ENCODE results near the gene CHRNE. TPM values are rescaled to one million over a fixed set of nuclear protein-coding genes. Genes with fewer than 3 reads are reported as not detected.

The CHRNE gene
- total and polyA plus RNA-seq, 2 of the 13 experiments (the other 11 are each of a cell fraction or from before 2014, with no cell fraction given): 0.53 to 0.59 TPM

DNA sequence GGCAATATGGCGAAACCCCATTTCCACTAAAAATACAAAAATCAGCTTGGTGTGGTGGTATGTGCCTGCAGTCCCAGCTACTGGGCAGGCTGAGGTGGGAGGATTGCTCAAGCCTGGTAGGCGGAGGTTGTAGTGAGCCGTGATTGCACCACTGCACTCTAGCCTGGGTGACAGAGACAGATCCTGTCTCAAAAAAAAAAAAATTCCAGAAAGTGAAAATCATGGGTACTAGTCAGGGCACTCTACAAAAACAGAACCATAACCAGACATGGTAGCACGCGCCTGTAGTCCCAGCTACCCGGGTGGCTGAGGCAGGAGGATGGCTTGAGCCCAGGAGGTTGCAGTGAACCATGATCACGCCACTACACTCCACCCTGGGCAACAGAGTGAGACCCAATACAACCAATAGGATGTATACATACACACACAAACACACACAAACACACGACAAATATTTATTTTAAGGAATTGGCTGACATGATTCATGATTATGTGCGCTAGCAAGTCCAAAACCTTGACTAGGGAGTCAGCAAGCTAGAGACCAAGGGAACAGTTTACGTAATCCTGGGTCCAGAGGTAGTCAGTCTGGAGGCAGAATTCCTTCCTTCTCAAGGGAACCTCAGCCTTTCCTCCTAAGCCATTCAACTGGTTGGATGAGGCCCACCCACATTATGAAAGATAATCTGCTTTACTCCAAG lies 17.6 kb upstream of the CHRNE start (continued):
- TF ChIP-seq, protein P1, sequence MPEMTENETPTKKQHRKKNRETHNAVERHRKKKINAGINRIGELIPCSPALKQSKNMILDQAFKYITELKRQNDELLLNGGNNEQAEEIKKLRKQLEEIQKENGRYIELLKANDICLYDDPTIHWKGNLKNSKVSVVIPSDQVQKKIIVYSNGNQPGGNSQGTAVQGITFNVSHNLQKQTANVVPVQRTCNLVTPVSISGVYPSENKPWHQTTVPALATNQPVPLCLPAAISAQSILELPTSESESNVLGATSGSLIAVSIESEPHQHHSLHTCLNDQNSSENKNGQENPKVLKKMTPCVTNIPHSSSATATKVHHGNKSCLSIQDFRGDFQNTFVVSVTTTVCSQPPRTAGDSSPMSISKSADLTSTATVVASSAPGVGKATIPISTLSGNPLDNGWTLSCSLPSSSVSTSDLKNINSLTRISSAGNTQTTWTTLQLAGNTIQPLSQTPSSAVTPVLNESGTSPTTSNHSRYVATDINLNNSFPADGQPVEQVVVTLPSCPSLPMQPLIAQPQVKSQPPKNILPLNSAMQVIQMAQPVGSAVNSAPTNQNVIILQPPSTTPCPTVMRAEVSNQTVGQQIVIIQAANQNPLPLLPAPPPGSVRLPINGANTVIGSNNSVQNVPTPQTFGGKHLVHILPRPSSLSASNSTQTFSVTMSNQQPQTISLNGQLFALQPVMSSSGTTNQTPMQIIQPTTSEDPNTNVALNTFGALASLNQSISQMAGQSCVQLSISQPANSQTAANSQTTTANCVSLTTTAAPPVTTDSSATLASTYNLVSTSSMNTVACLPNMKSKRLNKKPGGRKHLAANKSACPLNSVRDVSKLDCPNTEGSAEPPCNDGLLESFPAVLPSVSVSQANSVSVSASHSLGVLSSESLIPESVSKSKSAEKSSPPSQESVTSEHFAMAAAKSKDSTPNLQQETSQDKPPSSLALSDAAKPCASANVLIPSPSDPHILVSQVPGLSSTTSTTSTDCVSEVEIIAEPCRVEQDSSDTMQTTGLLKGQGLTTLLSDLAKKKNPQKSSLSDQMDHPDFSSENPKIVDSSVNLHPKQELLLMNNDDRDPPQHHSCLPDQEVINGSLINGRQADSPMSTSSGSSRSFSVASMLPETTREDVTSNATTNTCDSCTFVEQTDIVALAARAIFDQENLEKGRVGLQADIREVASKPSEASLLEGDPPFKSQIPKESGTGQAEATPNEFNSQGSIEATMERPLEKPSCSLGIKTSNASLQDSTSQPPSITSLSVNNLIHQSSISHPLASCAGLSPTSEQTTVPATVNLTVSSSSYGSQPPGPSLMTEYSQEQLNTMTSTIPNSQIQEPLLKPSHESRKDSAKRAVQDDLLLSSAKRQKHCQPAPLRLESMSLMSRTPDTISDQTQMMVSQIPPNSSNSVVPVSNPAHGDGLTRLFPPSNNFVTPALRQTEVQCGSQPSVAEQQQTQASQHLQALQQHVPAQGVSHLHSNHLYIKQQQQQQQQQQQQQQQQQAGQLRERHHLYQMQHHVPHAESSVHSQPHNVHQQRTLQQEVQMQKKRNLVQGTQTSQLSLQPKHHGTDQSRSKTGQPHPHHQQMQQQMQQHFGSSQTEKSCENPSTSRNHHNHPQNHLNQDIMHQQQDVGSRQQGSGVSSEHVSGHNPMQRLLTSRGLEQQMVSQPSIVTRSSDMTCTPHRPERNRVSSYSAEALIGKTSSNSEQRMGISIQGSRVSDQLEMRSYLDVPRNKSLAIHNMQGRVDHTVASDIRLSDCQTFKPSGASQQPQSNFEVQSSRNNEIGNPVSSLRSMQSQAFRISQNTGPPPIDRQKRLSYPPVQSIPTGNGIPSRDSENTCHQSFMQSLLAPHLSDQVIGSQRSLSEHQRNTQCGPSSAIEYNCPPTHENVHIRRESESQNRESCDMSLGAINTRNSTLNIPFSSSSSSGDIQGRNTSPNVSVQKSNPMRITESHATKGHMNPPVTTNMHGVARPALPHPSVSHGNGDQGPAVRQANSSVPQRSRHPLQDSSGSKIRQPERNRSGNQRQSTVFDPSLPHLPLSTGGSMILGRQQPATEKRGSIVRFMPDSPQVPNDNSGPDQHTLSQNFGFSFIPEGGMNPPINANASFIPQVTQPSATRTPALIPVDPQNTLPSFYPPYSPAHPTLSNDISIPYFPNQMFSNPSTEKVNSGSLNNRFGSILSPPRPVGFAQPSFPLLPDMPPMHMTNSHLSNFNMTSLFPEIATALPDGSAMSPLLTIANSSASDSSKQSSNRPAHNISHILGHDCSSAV (CRISPR knock-in tag; IDR thresholded peaks at IDR 0.05; ENCODE audit: borderline replicate concordance): no peak
- no peak for TF ChIP-seq RFXAP (CRISPR knock-in tag; IDR thresholded peaks at IDR 0.05; ENCODE audit: borderline replicate concordance)
- no peak for TF ChIP-seq THYN1 (CRISPR knock-in tag; IDR thresholded peaks at IDR 0.05; ENCODE audit: borderline replicate concordance, low read depth)
- TF ChIP-seq NFKB2 (CRISPR knock-in tag; IDR thresholded peaks at IDR 0.05; ENCODE audit: borderline replicate concordance): no peak
- no peak; the same call in 1 of the 2 replicates for TF ChIP-seq SAP130 (CRISPR knock-in tag; IDR thresholded peaks at IDR 0.05; ENCODE audit: low read depth)
- no peak for TF ChIP-seq ZNF441 (CRISPR knock-in tag; IDR thresholded peaks at IDR 0.05; ENCODE audit: borderline replicate concordance)
- peak; percentile 91 for TF ChIP-seq CEBPG (CRISPR knock-in tag; IDR thresholded peaks at IDR 0.05)
- no peak for TF ChIP-seq HDAC2 (CRISPR knock-in tag; IDR thresholded peaks at IDR 0.05)
- TF ChIP-seq STAG1 (CRISPR knock-in tag; IDR thresholded peaks at IDR 0.05): no peak
- TF ChIP-seq ZNF460 (CRISPR knock-in tag; IDR thresholded peaks at IDR 0.05; ENCODE audit: borderline replicate concordance): no peak
- TF ChIP-seq DR1 (CRISPR knock-in tag; IDR thresholded peaks at IDR 0.05): no peak
- no peak for TF ChIP-seq MED8 (CRISPR knock-in tag; IDR thresholded peaks at IDR 0.05; ENCODE audit: insufficient replicate concordance)
- TF ChIP-seq EEA1 (CRISPR knock-in tag; IDR thresholded peaks at IDR 0.05; ENCODE audit: borderline replicate concordance): no peak
- TF ChIP-seq, protein P2, sequence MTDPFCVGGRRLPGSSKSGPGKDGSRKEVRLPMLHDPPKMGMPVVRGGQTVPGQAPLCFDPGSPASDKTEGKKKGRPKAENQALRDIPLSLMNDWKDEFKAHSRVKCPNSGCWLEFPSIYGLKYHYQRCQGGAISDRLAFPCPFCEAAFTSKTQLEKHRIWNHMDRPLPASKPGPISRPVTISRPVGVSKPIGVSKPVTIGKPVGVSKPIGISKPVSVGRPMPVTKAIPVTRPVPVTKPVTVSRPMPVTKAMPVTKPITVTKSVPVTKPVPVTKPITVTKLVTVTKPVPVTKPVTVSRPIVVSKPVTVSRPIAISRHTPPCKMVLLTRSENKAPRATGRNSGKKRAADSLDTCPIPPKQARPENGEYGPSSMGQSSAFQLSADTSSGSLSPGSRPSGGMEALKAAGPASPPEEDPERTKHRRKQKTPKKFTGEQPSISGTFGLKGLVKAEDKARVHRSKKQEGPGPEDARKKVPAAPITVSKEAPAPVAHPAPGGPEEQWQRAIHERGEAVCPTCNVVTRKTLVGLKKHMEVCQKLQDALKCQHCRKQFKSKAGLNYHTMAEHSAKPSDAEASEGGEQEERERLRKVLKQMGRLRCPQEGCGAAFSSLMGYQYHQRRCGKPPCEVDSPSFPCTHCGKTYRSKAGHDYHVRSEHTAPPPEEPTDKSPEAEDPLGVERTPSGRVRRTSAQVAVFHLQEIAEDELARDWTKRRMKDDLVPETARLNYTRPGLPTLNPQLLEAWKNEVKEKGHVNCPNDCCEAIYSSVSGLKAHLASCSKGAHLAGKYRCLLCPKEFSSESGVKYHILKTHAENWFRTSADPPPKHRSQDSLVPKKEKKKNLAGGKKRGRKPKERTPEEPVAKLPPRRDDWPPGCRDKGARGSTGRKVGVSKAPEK (CRISPR knock-in tag; IDR thresholded peaks at IDR 0.05; ENCODE audit: borderline replicate concordance): no peak
- TF ChIP-seq ZFP37 (CRISPR knock-in tag; IDR thresholded peaks at IDR 0.05; ENCODE audit: borderline replicate concordance): no peak
- no peak for TF ChIP-seq ZNF326 (CRISPR knock-in tag; IDR thresholded peaks at IDR 0.05; ENCODE audit: borderline replicate concordance)
- no peak for TF ChIP-seq RBFOX2 (IDR thresholded peaks at IDR 0.05; ENCODE audit: low read depth, low read length)
- TF ChIP-seq SOX13 (IDR thresholded peaks at IDR 0.05): no peak
- no peak for TF ChIP-seq SOX13 (CRISPR knock-in tag; conservative IDR thresholded peaks at IDR 0.05 in 1 of 2, IDR thresholded peaks at IDR 0.05 in 1 of 2)
- TF ChIP-seq RNF2 (conservative IDR thresholded peaks at IDR 0.05; ENCODE audit: low read depth): no peak
